NK-92 (cell line): Measurements from ENCODE around the gene TRMT44.
"Not testable (repeated sequence)": the region's sequence is repeated elsewhere in the genome, so short reads cannot be mapped to it uniquely, and the experiment has no call there.

ENCODE experiments used
- DNase-seq: peaks from one replicate; lab custom pipeline; 2025; ENCODE audit not compliant: unreplicated experiment; lab: John Stamatoyannopoulos, UW

TRMT44 gene

GRCh38 chr4:8467016-8467415 is 26.4 kb downstream of the TRMT44 start:
- no peak for DNase-seq

GRCh38 chr4:8468746-8469535 is 28.4 kb downstream of the TRMT44 start:
- DNase-seq: no peak

GRCh38 chr4:8469550-8469949 is 29.0 kb downstream of the TRMT44 start:
- DNase-seq: no peak

- no peak for DNase-seq
Observed at GRCh38 chr4:8470451-8471024, 30.0 kb downstream of the TRMT44 start.

- DNase-seq: no peak
Observed at GRCh38 chr4:8471211-8471875, 30.8 kb downstream of the TRMT44 start.

- no peak for DNase-seq
Observed at GRCh38 chr4:8472158-8472688, 31.6 kb downstream of the TRMT44 start.

- no peak for DNase-seq
Observed at GRCh38 chr4:8472689-8473197, 32.2 kb downstream of the TRMT44 start.

GRCh38 chr4:8473198-8473919 is 32.8 kb downstream of the TRMT44 start:
- no peak for DNase-seq

GRCh38 chr4:8473920-8474590 is 33.5 kb downstream of the TRMT44 start:
- DNase-seq: no peak

GRCh38 chr4:8474856-8475255 is 34.3 kb downstream of the TRMT44 start:
- DNase-seq: no peak

- DNase-seq: no peak
Observed at GRCh38 chr4:8475751-8476575, 35.4 kb downstream of the TRMT44 start.

GRCh38 chr4:8477095-8477635 is 36.6 kb downstream of the TRMT44 start:
- no peak for DNase-seq

- DNase-seq: no peak
Observed at GRCh38 chr4:8477676-8478075, 37.1 kb downstream of the TRMT44 start.

- DNase-seq: no peak
Observed at GRCh38 chr4:8478371-8478770, 37.8 kb downstream of the TRMT44 start.

- no peak for DNase-seq
Observed at GRCh38 chr4:8478801-8479744, 38.5 kb downstream of the TRMT44 start.

GRCh38 chr4:8480221-8480620 is 39.6 kb downstream of the TRMT44 start:
- no peak for DNase-seq

GRCh38 chr4:8486643-8487042 is 46.1 kb downstream of the TRMT44 start:
- not testable (repeated sequence) for DNase-seq

- no peak for DNase-seq
Observed at GRCh38 chr4:8488791-8489369, 48.3 kb downstream of the TRMT44 start.
